Medulla oblongata (tissue), 1 donor: ENCODE data around the gene NELL1.

ENCODE experiments used
- DNase-seq: peaks from one replicate; pipeline ENCODE4 v3.0.0-alpha.2; 2015; ENCODE audit errors: extremely low spot score

Gene NELL1

GRCh38 chr11:21560466-21560975 is 891.1 kb downstream of the NELL1 start:
- no peak for DNase-seq

GRCh38 chr11:21561581-21561980 is 892.2 kb downstream of the NELL1 start:
- no peak for DNase-seq

- DNase-seq: no peak
Measured at GRCh38 chr11:21564095-21564494, 894.7 kb downstream of the NELL1 start.

GRCh38 chr11:21564833-21565682 is 895.7 kb downstream of the NELL1 start:
- DNase-seq: no peak

- DNase-seq: no peak
Measured at GRCh38 chr11:21566521-21567117, 897.2 kb downstream of the NELL1 start.

GRCh38 chr11:21567645-21568290 is 898.4 kb downstream of the NELL1 start:
- DNase-seq: no peak

- DNase-seq: no peak
Measured at GRCh38 chr11:21572210-21572609, 902.8 kb downstream of the NELL1 start.

GRCh38 chr11:21582791-21583190 is 913.4 kb downstream of the NELL1 start:
- DNase-seq: peak; percentile 77

GRCh38 chr11:21588754-21589153 is 919.4 kb downstream of the NELL1 start:
- DNase-seq: no peak

- DNase-seq: no peak
Measured at GRCh38 chr11:21602699-21603098, 933.3 kb downstream of the NELL1 start.

GRCh38 chr11:21603886-21604285 is 934.5 kb downstream of the NELL1 start:
- DNase-seq: no peak

- no peak for DNase-seq
Measured at GRCh38 chr11:21604564-21604963, 935.2 kb downstream of the NELL1 start.

GRCh38 chr11:21612326-21612725 is 942.9 kb downstream of the NELL1 start:
- no peak for DNase-seq

- DNase-seq: no peak
Measured at GRCh38 chr11:21614961-21615360, 945.6 kb downstream of the NELL1 start.

GRCh38 chr11:21615955-21616371 is 946.6 kb downstream of the NELL1 start:
- DNase-seq: no peak

GRCh38 chr11:21622566-21622965 is 953.2 kb downstream of the NELL1 start:
- DNase-seq: no peak

GRCh38 chr11:21622995-21623394 is 953.6 kb downstream of the NELL1 start:
- DNase-seq: no peak
